Smooth muscle cell (in vitro differentiated cells): ENCODE results near the gene SHC2. TPM values are rescaled to one million over a fixed set of nuclear protein-coding genes. Genes with fewer than 3 reads are reported as not detected.

Source experiments
- DNase-seq: peaks from one replicate; lab custom pipeline; 2025; ENCODE audit not compliant: unreplicated experiment; lab: John Stamatoyannopoulos, UW
- H2AFZ ChIP-seq: fragments of 200-600 bp; sonication (generic); 2 replicates; pipeline ENCODE4 v1.6.0; 2016; ENCODE audit warnings: antibody characterized with exemption, low read depth, mild to moderate bottlenecking
- H3F3A ChIP-seq: fragments of 200-600 bp; sonication (generic); 2 replicates; pipeline ENCODE4 v1.6.0; 2017; ENCODE audit warnings: antibody characterized with exemption, low read depth
- H3K27ac ChIP-seq: fragments of 200-600 bp; sonication (generic); 2 replicates; pipeline ENCODE4 v1.5.1; 2016; ENCODE audit warnings: low read depth, mild to moderate bottlenecking
- H3K27me3 ChIP-seq: fragments of 200-600 bp; sonication (generic); 2 replicates; pipeline ENCODE4 v1.6.1; 2016; ENCODE audit warnings: low read depth, mild to moderate bottlenecking
- H3K36me3 ChIP-seq: fragments of 200-600 bp; sonication (generic); 2 replicates; pipeline ENCODE4 v1.5.1; 2016; ENCODE audit warnings: low read depth
- H3K4me1 ChIP-seq: fragments of 200-600 bp; sonication (generic); 2 replicates; pipeline ENCODE4 v1.5.1; 2016; ENCODE audit warnings: low read depth
- H3K4me2 ChIP-seq: fragments of 200-600 bp; sonication (generic); 2 replicates; pipeline ENCODE4 v1.6.0; 2016; ENCODE audit warnings: mild to moderate bottlenecking
- H3K4me3 ChIP-seq: fragments of 200-600 bp; sonication (generic); 2 replicates; pipeline ENCODE4 v1.5.1; 2016; ENCODE audit warnings: mild to moderate bottlenecking
- H3K79me2 ChIP-seq: fragments of 200-600 bp; sonication (generic); 2 replicates; pipeline ENCODE4 v1.6.0; 2016; ENCODE audit warnings: low read depth, mild to moderate bottlenecking
- H3K9ac ChIP-seq: fragments of 200-600 bp; sonication (generic); 2 replicates; pipeline ENCODE4 v1.6.0; 2016; ENCODE audit warnings: low read depth
- H3K9me3 ChIP-seq: fragments of 200-600 bp; sonication (generic); replicated peaks from 2 replicates; pipeline ENCODE4 v1.5.1; 2016; ENCODE audit warnings: low read depth
- H4K20me1 ChIP-seq: fragments of 200-600 bp; sonication (generic); 2 replicates; pipeline ENCODE4 v1.6.0; 2016; ENCODE audit warnings: low read depth
- CTCF ChIP-seq: fragments of 200-600 bp; sonication (generic); IDR thresholded peaks from 2 replicates; pipeline ENCODE4 v1.5.1; 2017; ENCODE audit warnings: borderline replicate concordance, mild to moderate bottlenecking, antibody characterized with exemption; ENCODE audit not compliant: insufficient read depth, poor library complexity, severe bottlenecking
- WGBS: methylation state at CpG from one replicate; pipeline ENCODE4 v1.1.7; 2016; ENCODE audit warnings: low lambda C conversion rate; 5-methylcytosine and 5-hydroxymethylcytosine counted together
- polyA plus RNA-seq: library from polyadenylated mRNA; unstranded; fragments of >200 nt; fragmentation: Nextera tagmentation; extraction: Ambion mirVana; gene quantifications from 2 replicates; pipeline ENCODE4 v1.2.1, GENCODE V29; 2016
- total RNA-seq: library from RNA; depleted of rRNA; stranded (reverse); fragments of >200 nt; gene quantifications from 2 replicates; pipeline ENCODE4 v1.2.3, GENCODE V29; 2014

The SHC2 gene
- total and polyA plus RNA-seq, 2 experiments from 2014 or later = 15.6 to 29.3 TPM

- Histone ChIP-seq H3K9ac (no peak overlapping the region), H3F3A (no peaks in the 10 kb centered on the region), H3K4me2 (no peak overlapping the region), H3K79me2 (no peaks in the 10 kb centered on the region), H3K27me3 (peaks cover 32% of the 10 kb centered on the region), H2AFZ (no peak overlapping the region), H4K20me1 (no peaks in the 10 kb centered on the region), H3K36me3 (no peaks in the 10 kb centered on the region), H3K27ac (no peak overlapping the region), H3K4me3 (no peak overlapping the region), H3K4me1 (no peaks in the 10 kb centered on the region), H3K9me3 (no peaks in the 10 kb centered on the region)
- no peak for TF ChIP-seq CTCF
- no peak for DNase-seq
- 90% methylated on average over 27 of the region's 31 CpGs for WGBS
These were observed 38.3 kb upstream of the SHC2 start for GRCh38 chr19:498977-499623.

GRCh38 chr19:498511-498891 lies 37.7 kb upstream of the SHC2 start:
- no peaks in the 10 kb centered on the region for H4K20me1 ChIP-seq
- DNase-seq = no peak
- no peak overlapping the region for H3K4me2 ChIP-seq
- H2AFZ ChIP-seq = no peak overlapping the region
- no peaks in the 10 kb centered on the region for H3K36me3 ChIP-seq
- no peaks in the 10 kb centered on the region for H3K79me2 ChIP-seq
- no peaks in the 10 kb centered on the region for H3K4me1 ChIP-seq
- TF ChIP-seq CTCF = no peak
- 51% methylated on average over 15 of the region's 26 CpGs for WGBS
- H3F3A ChIP-seq = no peaks in the 10 kb centered on the region
- H3K27ac ChIP-seq = no peak overlapping the region
- H3K9ac ChIP-seq = no peak overlapping the region
- no peaks in the 10 kb centered on the region for H3K9me3 ChIP-seq
- peaks cover 32% of the 10 kb centered on the region for H3K27me3 ChIP-seq
- H3K4me3 ChIP-seq = no peak overlapping the region

GRCh38 chr19:497869-498510 lies 37.2 kb upstream of the SHC2 start:
- H2AFZ ChIP-seq = no peak overlapping the region

More at GRCh38 chr19:497869-498510, 37.2 kb upstream of the SHC2 start:
- no peaks in the 10 kb centered on the region for H3K9me3 ChIP-seq
- no peak for DNase-seq
- H3K9ac ChIP-seq = no peak overlapping the region
- no peaks in the 10 kb centered on the region for H3K4me1 ChIP-seq
- 17% methylated on average over 47 of the region's 50 CpGs for WGBS
- no peak overlapping the region for H3K4me3 ChIP-seq
- H3K36me3 ChIP-seq = no peaks in the 10 kb centered on the region
- H3K27ac ChIP-seq = no peak overlapping the region
- H3K27me3 ChIP-seq = peaks cover 32% of the 10 kb centered on the region
- peak overlapping the region; percentile 44 for H3K4me2 ChIP-seq
- H3F3A ChIP-seq = no peaks in the 10 kb centered on the region
- no peak for TF ChIP-seq CTCF
- no peaks in the 10 kb centered on the region for H3K79me2 ChIP-seq
- no peaks in the 10 kb centered on the region for H4K20me1 ChIP-seq
